Endothelial cell (in vitro differentiated cells): ENCODE measurements around the gene ERC2. TPM values are rescaled to one million over a fixed set of nuclear protein-coding genes. Genes with fewer than 3 reads are reported as not detected.

Experiments
- DNase-seq: peaks from one replicate; pipeline ENCODE4 v3.0.0; 2021; ENCODE audit warnings: low spot score
- H3K27ac Mint-ChIP-seq: one replicate; pipeline ENCODE4 v1.8.0; 2021; ENCODE audit warnings: mixed read lengths, inconsistent platforms; ENCODE audit not compliant: unreplicated experiment
- H3K27me3 Mint-ChIP-seq: one replicate; pipeline ENCODE4 v1.8.0; 2021; ENCODE audit warnings: mild to moderate bottlenecking, moderate library complexity, mixed read lengths, inconsistent platforms; ENCODE audit not compliant: unreplicated experiment
- H3K36me3 Mint-ChIP-seq: one replicate; pipeline ENCODE4 v1.8.0; 2021; ENCODE audit warnings: mild to moderate bottlenecking, low read depth, mixed read lengths, inconsistent platforms; ENCODE audit not compliant: unreplicated experiment
- H3K4me1 Mint-ChIP-seq: one replicate; pipeline ENCODE4 v1.8.0; 2021; ENCODE audit warnings: mild to moderate bottlenecking, mixed read lengths, inconsistent platforms; ENCODE audit not compliant: unreplicated experiment
- H3K4me3 Mint-ChIP-seq: one replicate; pipeline ENCODE4 v1.8.0; 2021; ENCODE audit warnings: mild to moderate bottlenecking, mixed read lengths, inconsistent platforms; ENCODE audit not compliant: unreplicated experiment
- H3K9me3 Mint-ChIP-seq: one replicate; pipeline ENCODE4 v1.8.0; 2021; ENCODE audit warnings: mixed read lengths, inconsistent platforms; ENCODE audit not compliant: unreplicated experiment
- CTCF ChIP-seq: fragments of 200-600 bp; sonication (generic); IDR thresholded peaks from one replicate; pipeline ENCODE4 v1.5.0; 2021; ENCODE audit warnings: antibody characterized with exemption; ENCODE audit not compliant: unreplicated experiment
- total RNA-seq: library from RNA; stranded (reverse); fragmentation: NEBNext Ultra II Directional; extraction: Animal tissue kit (Norgen Biotek cat#: 25700); gene quantifications from one replicate; pipeline ENCODE4 v1.2.1, GENCODE V29; 2021; ENCODE audit not compliant: unreplicated experiment

Gene ERC2
- total RNA-seq, 1 donor from 2014 or later: 20.5 TPM

- peaks cover 2% of the 10 kb centered on the region for H3K27me3 Mint-ChIP-seq
- no peaks in the 10 kb centered on the region for H3K36me3 Mint-ChIP-seq
- H3K9me3 Mint-ChIP-seq: no peaks in the 10 kb centered on the region
- peaks cover 13% of the 10 kb centered on the region for H3K4me1 Mint-ChIP-seq
- no peak overlapping the region for H3K4me3 Mint-ChIP-seq
- no peak for TF ChIP-seq CTCF
- no peak for DNase-seq
- H3K27ac Mint-ChIP-seq: no peak overlapping the region
Measured at GRCh38 chr3:55755516-55756205, 712.6 kb downstream of the ERC2 start.

- Mint-ChIP-seq H3K4me3 (no peak overlapping the region), H3K4me1 (peaks cover 8% of the 10 kb centered on the region), H3K36me3 (no peaks in the 10 kb centered on the region), H3K27ac (no peak overlapping the region), H3K9me3 (no peaks in the 10 kb centered on the region), H3K27me3 (peaks cover 4% of the 10 kb centered on the region)
- no peak for DNase-seq
- no peak for TF ChIP-seq CTCF
Measured at GRCh38 chr3:55752911-55753310, 715.4 kb downstream of the ERC2 start.

- Mint-ChIP-seq H3K27ac (no peak overlapping the region), H3K4me1 (peaks cover 8% of the 10 kb centered on the region), H3K4me3 (no peak overlapping the region), H3K27me3 (peaks cover 4% of the 10 kb centered on the region), H3K36me3 (no peaks in the 10 kb centered on the region), H3K9me3 (no peaks in the 10 kb centered on the region)
- no peak for TF ChIP-seq CTCF
- no peak for DNase-seq
Measured at GRCh38 chr3:55751730-55752129, 716.5 kb downstream of the ERC2 start.

- Mint-ChIP-seq H3K4me3 (no peak overlapping the region), H3K27ac (no peak overlapping the region), H3K4me1 (peaks cover 8% of the 10 kb centered on the region), H3K9me3 (no peaks in the 10 kb centered on the region), H3K27me3 (peaks cover 4% of the 10 kb centered on the region), H3K36me3 (no peaks in the 10 kb centered on the region)
- no peak for TF ChIP-seq CTCF
- DNase-seq: no peak
Measured at GRCh38 chr3:55750525-55750924, 717.7 kb downstream of the ERC2 start.

GRCh38 chr3:55749036-55749435 is 719.2 kb downstream of the ERC2 start:
- Mint-ChIP-seq H3K9me3 (no peaks in the 10 kb centered on the region), H3K27me3 (peaks cover 4% of the 10 kb centered on the region), H3K4me1 (peaks cover 8% of the 10 kb centered on the region), H3K4me3 (no peak overlapping the region), H3K27ac (no peak overlapping the region), H3K36me3 (no peaks in the 10 kb centered on the region)
- DNase-seq: no peak
- no peak for TF ChIP-seq CTCF
